Suprapubic skin (tissue), 4 donors: Measurements from ENCODE around the gene RRM2.

Experiments
- POLR2A ChIP-seq, 2 donors: fragments of 450-650 bp; IDR thresholded peaks; one replicate each; pipeline ENCODE4 v1.6.1; 2017; ENCODE audit warnings: antibody characterized with exemption in 2 of 2, mild to moderate bottlenecking in 2 of 2, moderate library complexity in 2 of 2
- POLR2AphosphoS5 ChIP-seq, 3 donors: sonication (generic); formaldehyde crosslinking; IDR thresholded peaks; one replicate each; pipeline ENCODE4 v1.6.1; 2017; ENCODE audit warnings: antibody characterized with exemption in 3 of 3
- TF ChIP-seq, protein P1 (sequence below), 2 donors: fragments of 200-600 bp in 1 of 2; fragments of 450-650 bp in 1 of 2; sonication (generic) in 1 of 2; IDR thresholded peaks; one replicate each; pipeline ENCODE4 v1.5.1; 2016 to 2019; ENCODE audit warnings: antibody characterized with exemption in 2 of 2, mild to moderate bottlenecking in 1 of 2, moderate library complexity in 1 of 2

- TF ChIP-seq POLR2AphosphoS5 (IDR thresholded peaks at IDR 0.05) (no peak), POLR2A (IDR thresholded peaks at IDR 0.05) (no peak)
- TF ChIP-seq, protein P1, sequence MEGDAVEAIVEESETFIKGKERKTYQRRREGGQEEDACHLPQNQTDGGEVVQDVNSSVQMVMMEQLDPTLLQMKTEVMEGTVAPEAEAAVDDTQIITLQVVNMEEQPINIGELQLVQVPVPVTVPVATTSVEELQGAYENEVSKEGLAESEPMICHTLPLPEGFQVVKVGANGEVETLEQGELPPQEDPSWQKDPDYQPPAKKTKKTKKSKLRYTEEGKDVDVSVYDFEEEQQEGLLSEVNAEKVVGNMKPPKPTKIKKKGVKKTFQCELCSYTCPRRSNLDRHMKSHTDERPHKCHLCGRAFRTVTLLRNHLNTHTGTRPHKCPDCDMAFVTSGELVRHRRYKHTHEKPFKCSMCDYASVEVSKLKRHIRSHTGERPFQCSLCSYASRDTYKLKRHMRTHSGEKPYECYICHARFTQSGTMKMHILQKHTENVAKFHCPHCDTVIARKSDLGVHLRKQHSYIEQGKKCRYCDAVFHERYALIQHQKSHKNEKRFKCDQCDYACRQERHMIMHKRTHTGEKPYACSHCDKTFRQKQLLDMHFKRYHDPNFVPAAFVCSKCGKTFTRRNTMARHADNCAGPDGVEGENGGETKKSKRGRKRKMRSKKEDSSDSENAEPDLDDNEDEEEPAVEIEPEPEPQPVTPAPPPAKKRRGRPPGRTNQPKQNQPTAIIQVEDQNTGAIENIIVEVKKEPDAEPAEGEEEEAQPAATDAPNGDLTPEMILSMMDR (IDR thresholded peaks at IDR 0.05) = no peak
Observed at GRCh38 chr2:10175441-10175840, 52.9 kb downstream of the RRM2 start.
